ENCODE results near the gene GLIS1. TPM values are rescaled to one million over a fixed set of nuclear protein-coding genes. Genes with fewer than 3 reads are reported as not detected.
"Not testable (repeated sequence)": the region's sequence is repeated elsewhere in the genome, so short reads cannot be mapped to it uniquely, and the experiment has no call there.

GLIS1 gene
- total RNA-seq, 2 donors from 2014 or later: not detected

DNA sequence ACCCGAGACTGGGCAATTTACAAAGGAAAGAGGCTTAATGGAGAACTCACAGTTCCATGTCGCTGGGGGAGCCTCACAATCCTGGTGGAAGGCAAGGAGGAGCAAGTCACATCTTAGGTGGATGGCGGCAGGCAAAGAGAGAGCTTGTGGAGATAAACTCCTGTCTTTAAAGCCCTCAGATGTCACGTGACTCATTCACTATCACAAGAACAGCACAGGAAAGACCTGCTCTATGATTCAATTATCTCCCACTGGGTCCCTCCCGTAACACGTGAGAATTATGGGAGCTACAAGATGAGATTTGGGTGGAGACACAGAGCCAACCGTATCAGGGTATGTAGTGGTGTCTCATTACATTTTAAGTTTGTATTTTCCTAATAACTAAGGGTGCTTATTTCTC lies 21.5 kb upstream of the GLIS1 start:
- DNase-seq; H3K4me3 Mint-ChIP-seq; H3K9me3 Mint-ChIP-seq; H3K27me3 Mint-ChIP-seq (ENCODE audit: low read depth); H3K27ac Mint-ChIP-seq; H3K4me1 Mint-ChIP-seq (ENCODE audit: low read depth); ATAC-seq (replicated peaks in 1 of 2): not testable (repeated sequence)
- H3K36me3 Mint-ChIP-seq (ENCODE audit: insufficient read depth in 2 of 2): peaks cover 1 to 13% of the 10 kb centered on the region in 2 donors

DNA sequence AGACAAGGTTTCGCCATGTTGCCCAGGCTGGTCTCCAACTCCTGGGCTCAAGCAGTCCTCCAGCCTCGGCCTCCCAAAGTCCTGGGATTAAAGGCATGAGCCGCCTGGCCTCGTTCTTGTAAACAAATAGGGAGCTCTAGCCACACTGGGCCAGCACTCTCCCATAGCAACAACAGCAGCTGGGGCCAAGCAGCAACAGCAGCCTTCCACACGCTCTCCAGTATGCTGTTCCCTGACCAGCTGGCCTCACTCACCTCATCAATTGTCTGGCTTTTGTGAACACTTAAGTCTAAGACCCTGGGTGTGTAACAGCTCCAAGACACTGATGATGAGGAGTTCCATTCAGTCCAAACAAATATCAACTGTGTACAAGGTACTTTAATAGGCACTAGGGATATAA lies 16.9 kb upstream of the GLIS1 start:
- peaks cover 0 to 2% of the 10 kb centered on the region in 2 donors for H3K36me3 Mint-ChIP-seq (ENCODE audit: insufficient read depth in 2 of 2)
- DNase-seq (no peak), ATAC-seq (replicated peaks in 1 of 2) (no peak)
- no peak overlapping the region for H3K4me3 Mint-ChIP-seq
- H3K9me3 Mint-ChIP-seq: no peaks in the 10 kb centered on the region
- no peaks in the 10 kb centered on the region for H3K27me3 Mint-ChIP-seq (ENCODE audit: low read depth)
- H3K27ac Mint-ChIP-seq: no peak overlapping the region
- H3K4me1 Mint-ChIP-seq (ENCODE audit: low read depth): no peaks in the 10 kb centered on the region

DNA sequence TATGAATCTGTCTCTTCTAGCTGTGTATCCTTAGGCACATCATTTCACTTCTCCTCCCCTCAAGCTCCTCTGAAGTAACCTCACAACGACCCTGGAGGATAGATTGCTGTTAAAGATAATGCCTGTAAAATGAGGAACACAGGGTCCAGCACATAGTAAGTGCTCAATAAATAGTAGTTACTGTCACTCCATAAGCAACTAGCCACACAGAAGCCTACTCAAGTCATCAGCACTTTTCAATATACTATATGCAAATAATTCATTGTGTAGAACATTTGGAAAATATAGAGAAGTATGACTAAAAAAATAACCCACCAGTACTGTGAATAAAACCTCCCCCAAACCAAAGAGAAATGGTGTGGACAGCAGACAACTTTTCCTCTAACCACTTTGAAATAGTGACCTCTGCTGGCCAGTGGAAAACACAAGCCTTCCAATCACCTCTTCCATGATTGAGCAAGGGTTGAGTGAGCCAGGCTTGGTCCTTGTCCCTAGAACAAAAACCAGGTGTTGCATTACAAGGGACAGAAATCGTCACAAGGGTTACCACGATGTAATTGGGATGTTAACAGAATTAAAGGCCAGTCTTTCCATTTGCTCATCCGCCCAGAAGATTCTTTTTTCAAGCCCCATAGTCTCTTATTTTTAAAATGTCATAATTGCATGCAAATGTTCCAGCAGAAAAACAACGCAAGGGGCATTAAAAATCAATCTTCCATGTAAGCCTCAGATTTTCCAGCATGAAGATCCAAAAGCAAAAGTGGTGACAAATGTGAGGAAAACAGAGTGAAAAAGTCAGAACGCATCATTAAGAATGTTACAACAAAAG lies 15.7 kb upstream of the GLIS1 start:
- Mint-ChIP-seq H3K36me3 (ENCODE audit: insufficient read depth in 2 of 2) (no peaks in the 10 kb centered on the region), H3K4me1 (ENCODE audit: low read depth) (no peaks in the 10 kb centered on the region)
- peak; percentile 18 to 22 for DNase-seq

DNA sequence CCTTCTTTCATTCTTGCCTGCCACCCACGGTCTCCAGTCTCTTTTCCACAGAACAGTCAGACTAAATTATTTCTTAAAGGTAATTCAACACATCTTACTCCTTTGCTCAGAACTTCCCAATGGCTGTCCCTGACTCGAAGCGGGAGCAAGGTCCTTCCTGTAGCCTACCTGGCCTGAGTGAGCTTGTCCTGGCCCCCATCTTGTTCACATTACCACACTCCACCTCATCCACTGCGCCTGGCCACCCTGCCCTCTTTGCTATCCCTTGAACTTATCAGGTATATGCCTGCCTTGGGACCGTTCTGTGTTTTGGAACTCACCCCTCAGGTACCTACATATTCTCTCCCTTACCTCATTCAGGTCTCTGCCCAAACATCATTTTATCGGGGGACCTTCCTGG lies 13.3 kb upstream of the GLIS1 start:
- H3K9me3 Mint-ChIP-seq: no peaks in the 10 kb centered on the region
- H3K36me3 Mint-ChIP-seq (ENCODE audit: insufficient read depth in 2 of 2): no peaks in the 10 kb centered on the region
- no peaks in the 10 kb centered on the region for H3K27me3 Mint-ChIP-seq (ENCODE audit: low read depth)
- no peak overlapping the region for H3K4me3 Mint-ChIP-seq
- no peak overlapping the region for H3K27ac Mint-ChIP-seq
- DNase-seq (no peak), ATAC-seq (replicated peaks in 1 of 2) (no peak)
- H3K4me1 Mint-ChIP-seq (ENCODE audit: low read depth): no peaks in the 10 kb centered on the region

More for the DNA sequence above, 15.7 kb upstream of the GLIS1 start:
- Mint-ChIP-seq H3K27ac (no peak overlapping the region), H3K9me3 (no peaks in the 10 kb centered on the region), H3K4me3 (no peak overlapping the region), H3K27me3 (ENCODE audit: low read depth) (no peaks in the 10 kb centered on the region)
- peak in 1 of 2 donors; percentile 32 for ATAC-seq (replicated peaks in 1 of 2)

DNA sequence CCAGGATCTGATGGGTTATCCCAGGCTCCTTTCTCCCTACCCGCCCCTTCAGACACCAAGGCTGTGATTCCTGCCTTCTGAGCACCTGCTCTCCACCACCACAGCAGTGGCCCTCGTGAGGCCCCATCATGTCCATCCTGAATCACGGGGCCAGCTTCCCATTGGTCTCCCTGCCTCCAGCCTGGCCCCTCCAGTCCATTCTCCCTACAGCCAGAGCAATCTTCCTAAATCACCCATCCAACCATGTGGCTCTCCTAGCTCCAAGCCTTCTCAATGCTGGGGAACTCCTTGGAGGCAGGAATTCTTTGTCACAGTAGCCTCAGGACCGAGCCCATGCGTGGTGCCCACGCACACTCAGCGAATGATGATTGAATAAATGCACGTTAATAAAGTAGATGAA lies 8.9 kb upstream of the GLIS1 start:
- DNase-seq (no peak), ATAC-seq (replicated peaks in 1 of 2) (no peak)
- peaks cover 10% of the 10 kb centered on the region for H3K27me3 Mint-ChIP-seq (ENCODE audit: low read depth)
- peaks cover 3 to 4% of the 10 kb centered on the region in 2 donors for H3K9me3 Mint-ChIP-seq
- H3K36me3 Mint-ChIP-seq (ENCODE audit: insufficient read depth in 2 of 2): peaks cover 4% of the 10 kb centered on the region in 2 donors
- H3K4me3 Mint-ChIP-seq: no peak overlapping the region
- no peak overlapping the region for H3K27ac Mint-ChIP-seq
- no peaks in the 10 kb centered on the region for H3K4me1 Mint-ChIP-seq (ENCODE audit: low read depth)

DNA sequence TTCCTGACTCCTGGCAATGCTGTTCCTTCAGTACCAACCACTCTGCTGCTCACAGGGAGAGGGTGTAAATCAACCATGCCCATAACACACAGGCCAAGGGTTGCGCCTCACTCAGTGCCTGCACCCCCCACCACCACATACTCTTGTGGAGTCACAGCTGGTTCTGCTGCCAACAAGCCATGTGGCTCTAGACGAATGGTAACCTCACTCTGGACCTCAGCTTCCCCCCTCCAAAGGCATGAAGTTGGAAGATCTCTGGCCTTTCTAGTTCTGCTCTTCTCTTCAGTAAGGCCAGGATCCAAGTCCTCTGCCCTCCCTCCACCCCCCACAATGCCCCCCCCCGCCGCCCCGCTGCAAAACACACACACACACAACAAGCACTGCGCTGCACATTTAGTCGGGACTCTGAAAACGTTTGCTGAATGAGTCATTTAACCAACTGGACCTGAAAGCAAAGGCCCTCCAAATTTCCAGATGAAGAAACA lies 1.7 kb upstream of the GLIS1 start:
- Mint-ChIP-seq H3K4me3 (no peak overlapping the region), H3K27ac (no peak overlapping the region), H3K9me3 (peaks cover 5% of the 10 kb centered on the region in 2 donors), H3K4me1 (ENCODE audit: low read depth) (no peaks in the 10 kb centered on the region), H3K36me3 (ENCODE audit: insufficient read depth in 2 of 2) (peaks cover 6 to 9% of the 10 kb centered on the region in 2 donors), H3K27me3 (ENCODE audit: low read depth) (peaks cover 56% of the 10 kb centered on the region)
- ATAC-seq (replicated peaks in 1 of 2) (no peak), DNase-seq (no peak)

DNA sequence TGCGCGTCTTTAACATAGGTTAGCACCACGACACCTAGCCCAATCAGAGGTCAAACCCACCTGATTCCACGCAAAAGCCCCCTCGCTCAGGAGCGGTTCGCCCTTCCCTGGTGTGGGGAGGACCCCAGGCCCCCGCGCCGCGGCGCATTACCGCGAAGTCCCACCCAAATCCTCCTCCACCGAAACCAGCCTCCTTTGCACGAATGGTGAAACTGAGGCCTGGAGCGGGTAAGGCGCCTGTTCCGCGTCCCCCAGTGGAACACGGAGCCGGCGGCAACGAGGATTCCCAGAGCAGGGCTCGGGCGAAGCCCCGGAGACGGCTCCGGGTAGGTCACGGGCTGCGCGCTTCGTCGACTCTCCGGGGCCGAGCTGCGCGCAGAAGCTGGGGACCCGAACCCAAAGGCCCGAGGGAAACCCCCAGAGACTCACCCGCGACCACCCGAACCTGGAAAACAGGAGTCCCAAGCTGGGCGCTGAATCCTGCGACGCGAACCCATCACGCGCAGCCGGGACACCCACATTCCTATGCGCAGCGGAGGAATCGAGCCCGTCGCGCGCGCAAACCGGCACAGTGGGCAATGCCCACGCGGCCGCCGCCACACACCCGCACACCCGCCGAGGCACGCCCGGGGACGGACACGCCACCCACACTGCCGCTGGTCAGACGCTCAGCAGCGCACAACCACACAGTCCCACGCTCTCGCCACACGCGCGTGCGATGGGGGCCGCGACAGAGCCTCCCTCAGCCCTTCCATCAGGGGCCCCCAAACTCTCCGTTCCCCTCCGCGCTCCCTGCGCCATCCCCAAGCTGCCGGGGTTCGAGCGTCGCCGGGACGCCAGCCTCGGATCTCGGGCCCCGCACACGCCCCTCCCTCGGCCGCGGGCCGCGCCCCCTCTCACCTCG lies 507 bp downstream of the GLIS1 start:
- Mint-ChIP-seq H3K27me3 (ENCODE audit: low read depth) (peaks cover 52% of the 10 kb centered on the region), H3K27ac (no peak overlapping the region), H3K4me3 (peak overlapping the region; percentile 55 to 59), H3K36me3 (ENCODE audit: insufficient read depth in 2 of 2) (peaks cover 6 to 9% of the 10 kb centered on the region in 2 donors), H3K4me1 (ENCODE audit: low read depth) (no peaks in the 10 kb centered on the region), H3K9me3 (peaks cover 5% of the 10 kb centered on the region in 2 donors)
- peak in 1 of 2 donors; percentile 10 for DNase-seq
- peak; percentile 23 to 38 for ATAC-seq (replicated peaks in 1 of 2)

DNA sequence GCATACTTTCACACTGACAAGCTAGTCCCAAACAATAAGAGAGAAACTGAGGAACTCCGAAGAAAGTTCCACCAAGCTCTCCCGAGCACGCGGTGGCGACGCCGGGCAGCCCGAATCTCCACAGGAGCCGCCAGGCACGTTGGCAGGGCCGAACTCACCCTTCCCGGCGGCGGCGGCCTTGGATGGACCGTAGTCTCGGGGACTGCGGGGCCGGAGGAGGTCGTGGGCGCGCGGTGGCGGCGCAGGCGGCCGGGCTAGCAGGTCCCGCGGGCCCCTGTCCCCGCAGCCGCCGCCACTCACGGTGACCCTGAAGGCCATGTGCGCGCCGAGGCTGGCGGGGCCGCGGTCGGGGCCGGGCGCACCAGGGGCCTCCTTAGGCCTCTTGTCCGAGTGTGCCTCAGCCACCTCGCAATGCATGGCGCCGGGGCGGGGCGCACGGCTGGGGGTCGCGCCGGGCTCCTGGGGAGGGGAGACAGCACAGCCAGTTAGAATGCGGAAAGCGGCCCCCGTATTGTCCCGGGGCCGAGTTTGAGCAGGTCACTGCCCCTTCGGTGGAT lies 1.2 kb downstream of the GLIS1 start:
- ATAC-seq (replicated peaks in 1 of 2): no peak
- peak in 1 of 2 donors; percentile 10 for DNase-seq
- H3K36me3 Mint-ChIP-seq (ENCODE audit: insufficient read depth in 2 of 2): peaks cover under 1 to 4% of the 10 kb centered on the region in 2 donors
- no peaks in the 10 kb centered on the region for H3K4me1 Mint-ChIP-seq (ENCODE audit: low read depth)
- peak overlapping the region; percentile 36 to 55 for H3K4me3 Mint-ChIP-seq
- peaks cover under 1 to 1% of the 10 kb centered on the region in 2 donors for H3K9me3 Mint-ChIP-seq
- H3K27me3 Mint-ChIP-seq (ENCODE audit: low read depth): peaks cover 45% of the 10 kb centered on the region
- H3K27ac Mint-ChIP-seq: no peak overlapping the region

DNA sequence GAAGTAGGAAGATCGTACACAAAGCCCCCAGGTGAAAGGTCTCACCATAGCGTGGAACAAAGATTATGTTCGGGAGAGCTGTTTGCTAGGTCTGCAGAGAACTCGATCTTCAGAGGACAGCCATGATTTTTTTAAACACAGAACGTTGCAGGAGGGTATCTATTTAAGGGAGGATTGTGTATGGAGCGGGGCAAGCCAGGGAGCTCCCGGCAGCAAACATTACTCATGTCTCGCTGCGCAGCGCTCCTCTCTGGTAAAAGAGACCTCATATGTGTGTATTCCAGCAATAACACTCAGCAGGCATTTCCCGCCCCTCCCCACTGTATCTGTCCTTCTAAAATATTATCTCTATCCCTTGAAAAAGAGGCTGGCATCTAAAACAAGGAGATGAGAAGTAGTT lies 2.7 kb downstream of the GLIS1 start:
- peaks cover 37% of the 10 kb centered on the region for H3K27me3 Mint-ChIP-seq (ENCODE audit: low read depth)
- H3K4me3 Mint-ChIP-seq: no peak overlapping the region
- H3K36me3 Mint-ChIP-seq (ENCODE audit: insufficient read depth in 2 of 2): no peaks in the 10 kb centered on the region
- no peak for ATAC-seq (replicated peaks in 1 of 2)
- H3K27ac Mint-ChIP-seq: no peak overlapping the region
- no peaks in the 10 kb centered on the region for H3K4me1 Mint-ChIP-seq (ENCODE audit: low read depth)
- DNase-seq: no peak
- no peaks in the 10 kb centered on the region for H3K9me3 Mint-ChIP-seq

DNA sequence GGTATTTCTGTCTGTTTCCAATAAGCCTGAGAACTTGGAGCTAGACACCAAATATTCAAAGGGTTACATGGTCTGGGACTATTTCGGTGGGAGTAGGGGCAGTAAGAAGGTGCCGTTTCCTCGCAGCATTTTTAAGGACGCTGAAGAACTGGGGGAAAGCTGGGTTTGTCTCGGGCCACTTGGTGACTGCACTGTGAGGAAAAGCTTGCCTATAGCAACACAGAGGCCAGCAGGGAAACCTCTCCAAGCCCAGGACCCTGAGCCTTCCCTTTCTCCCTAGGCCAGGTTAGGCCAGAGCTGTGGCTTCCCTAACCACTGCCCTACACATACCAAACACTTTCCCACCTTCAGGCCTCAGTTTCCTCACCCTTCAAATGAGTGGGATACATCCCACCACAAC lies 3.3 kb downstream of the GLIS1 start:
- Mint-ChIP-seq H3K27ac (no peak overlapping the region), H3K36me3 (ENCODE audit: insufficient read depth in 2 of 2) (no peaks in the 10 kb centered on the region), H3K4me3 (no peak overlapping the region), H3K27me3 (ENCODE audit: low read depth) (peaks cover 35% of the 10 kb centered on the region), H3K4me1 (ENCODE audit: low read depth) (no peaks in the 10 kb centered on the region), H3K9me3 (no peaks in the 10 kb centered on the region)
- ATAC-seq (replicated peaks in 1 of 2) (no peak), DNase-seq (no peak)

DNA sequence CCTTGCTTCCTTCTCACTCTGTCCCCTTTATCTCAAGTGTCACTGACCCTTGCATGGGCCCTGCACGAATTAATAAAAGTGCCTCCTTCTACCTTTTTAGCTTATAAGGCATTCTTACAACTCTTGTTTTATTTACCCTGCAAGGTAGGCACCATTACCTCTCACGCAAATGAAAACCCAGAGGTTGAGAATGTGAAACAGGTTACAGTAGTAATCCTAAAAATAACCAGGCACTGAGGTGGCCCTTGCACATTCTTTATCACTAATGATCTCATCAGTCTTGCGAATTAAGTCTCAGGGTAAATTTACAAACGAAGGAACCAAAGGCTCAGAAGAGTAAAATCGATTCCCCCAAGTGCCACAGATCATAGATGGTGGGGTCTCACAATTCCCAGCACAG lies 3.7 kb downstream of the GLIS1 start:
- ATAC-seq (replicated peaks in 1 of 2) (no peak), DNase-seq (no peak)
- H3K4me3 Mint-ChIP-seq: no peak overlapping the region
- no peaks in the 10 kb centered on the region for H3K9me3 Mint-ChIP-seq
- peaks cover 31% of the 10 kb centered on the region for H3K27me3 Mint-ChIP-seq (ENCODE audit: low read depth)
- no peaks in the 10 kb centered on the region for H3K36me3 Mint-ChIP-seq (ENCODE audit: insufficient read depth in 2 of 2)
- no peaks in the 10 kb centered on the region for H3K4me1 Mint-ChIP-seq (ENCODE audit: low read depth)
- H3K27ac Mint-ChIP-seq: no peak overlapping the region

DNA sequence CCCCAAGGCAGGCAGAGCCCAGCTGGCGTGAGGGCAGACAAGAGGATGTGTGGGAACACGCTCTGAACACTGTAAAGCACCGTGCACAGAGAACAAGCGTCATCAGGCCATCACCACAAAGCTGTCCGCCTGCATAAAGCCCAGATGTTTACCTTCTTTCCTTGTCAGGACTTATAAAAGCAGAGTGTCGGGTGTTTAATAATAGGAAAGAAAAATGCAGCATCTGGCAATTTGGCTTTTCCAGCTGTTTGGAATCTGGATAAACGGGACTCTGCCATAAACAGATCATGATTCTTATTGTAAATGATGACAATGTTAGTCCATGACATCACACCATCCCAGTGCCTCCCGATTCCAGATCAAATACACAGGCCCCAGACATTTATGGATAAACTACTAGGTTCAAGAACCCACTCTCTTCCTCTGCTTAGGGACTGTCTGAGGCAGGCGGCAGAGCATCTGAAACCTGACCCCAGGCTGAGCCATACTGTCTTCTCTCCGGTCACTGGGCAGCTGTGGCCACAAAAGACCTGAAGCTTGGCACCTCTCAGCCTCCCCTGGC lies 4.2 kb downstream of the GLIS1 start:
- no peak for DNase-seq
- Mint-ChIP-seq H3K4me3 (no peak overlapping the region), H3K27me3 (ENCODE audit: low read depth) (peaks cover 26% of the 10 kb centered on the region), H3K4me1 (ENCODE audit: low read depth) (no peaks in the 10 kb centered on the region), H3K9me3 (no peaks in the 10 kb centered on the region), H3K27ac (no peak overlapping the region), H3K36me3 (ENCODE audit: insufficient read depth in 2 of 2) (no peaks in the 10 kb centered on the region)
- ATAC-seq (replicated peaks in 1 of 2): no peak
